Measurements from ENCODE around the gene RIN3.

The RIN3 gene

DNA sequence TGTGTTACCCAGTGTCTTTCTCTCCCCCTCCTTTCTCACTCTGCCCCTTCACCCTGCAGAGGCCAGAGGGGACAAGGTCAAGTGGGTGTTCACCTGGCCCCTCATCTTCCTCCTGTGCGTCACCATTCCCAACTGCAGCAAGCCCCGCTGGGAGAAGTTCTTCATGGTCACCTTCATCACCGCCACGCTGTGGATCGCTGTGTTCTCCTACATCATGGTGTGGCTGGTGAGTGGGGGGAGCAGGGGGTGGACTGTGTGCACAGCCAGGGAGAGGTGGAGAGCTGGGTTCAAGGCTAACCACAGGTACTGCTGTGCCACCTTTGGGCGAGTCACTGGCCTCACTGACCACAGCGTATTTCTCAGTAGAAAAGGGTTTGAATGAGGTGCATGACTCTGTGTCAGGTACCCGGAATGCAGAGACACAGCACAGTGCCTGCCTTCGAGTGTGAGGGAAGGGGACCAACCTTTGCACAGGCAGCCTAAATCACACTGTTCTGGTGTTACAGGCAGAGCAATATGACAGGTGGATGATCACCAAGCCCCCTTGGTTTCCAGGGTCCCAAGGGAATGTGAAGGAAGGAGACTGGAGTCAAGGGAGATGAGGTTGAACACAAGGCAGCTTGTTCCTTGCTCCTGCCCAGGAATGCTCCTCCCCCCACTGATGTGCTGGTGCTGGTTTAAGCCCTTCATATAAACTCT, 30.8 kb upstream of the RIN3 start:
- no peak for DNase-seq (ENCODE audit: low read depth)
- in situ Hi-C loops (cut with HindIII; ENCODE audit: low sequenced_read_pairs): no loop called here
- no peak overlapping the region for H3K4me3 ChIP-seq (ENCODE audit: low read depth, low read length)
- TF ChIP-seq, protein P1, sequence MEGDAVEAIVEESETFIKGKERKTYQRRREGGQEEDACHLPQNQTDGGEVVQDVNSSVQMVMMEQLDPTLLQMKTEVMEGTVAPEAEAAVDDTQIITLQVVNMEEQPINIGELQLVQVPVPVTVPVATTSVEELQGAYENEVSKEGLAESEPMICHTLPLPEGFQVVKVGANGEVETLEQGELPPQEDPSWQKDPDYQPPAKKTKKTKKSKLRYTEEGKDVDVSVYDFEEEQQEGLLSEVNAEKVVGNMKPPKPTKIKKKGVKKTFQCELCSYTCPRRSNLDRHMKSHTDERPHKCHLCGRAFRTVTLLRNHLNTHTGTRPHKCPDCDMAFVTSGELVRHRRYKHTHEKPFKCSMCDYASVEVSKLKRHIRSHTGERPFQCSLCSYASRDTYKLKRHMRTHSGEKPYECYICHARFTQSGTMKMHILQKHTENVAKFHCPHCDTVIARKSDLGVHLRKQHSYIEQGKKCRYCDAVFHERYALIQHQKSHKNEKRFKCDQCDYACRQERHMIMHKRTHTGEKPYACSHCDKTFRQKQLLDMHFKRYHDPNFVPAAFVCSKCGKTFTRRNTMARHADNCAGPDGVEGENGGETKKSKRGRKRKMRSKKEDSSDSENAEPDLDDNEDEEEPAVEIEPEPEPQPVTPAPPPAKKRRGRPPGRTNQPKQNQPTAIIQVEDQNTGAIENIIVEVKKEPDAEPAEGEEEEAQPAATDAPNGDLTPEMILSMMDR (IDR thresholded peaks at IDR 0.05; ENCODE audit: low read depth, low read length, missing control alignments): no peak

DNA sequence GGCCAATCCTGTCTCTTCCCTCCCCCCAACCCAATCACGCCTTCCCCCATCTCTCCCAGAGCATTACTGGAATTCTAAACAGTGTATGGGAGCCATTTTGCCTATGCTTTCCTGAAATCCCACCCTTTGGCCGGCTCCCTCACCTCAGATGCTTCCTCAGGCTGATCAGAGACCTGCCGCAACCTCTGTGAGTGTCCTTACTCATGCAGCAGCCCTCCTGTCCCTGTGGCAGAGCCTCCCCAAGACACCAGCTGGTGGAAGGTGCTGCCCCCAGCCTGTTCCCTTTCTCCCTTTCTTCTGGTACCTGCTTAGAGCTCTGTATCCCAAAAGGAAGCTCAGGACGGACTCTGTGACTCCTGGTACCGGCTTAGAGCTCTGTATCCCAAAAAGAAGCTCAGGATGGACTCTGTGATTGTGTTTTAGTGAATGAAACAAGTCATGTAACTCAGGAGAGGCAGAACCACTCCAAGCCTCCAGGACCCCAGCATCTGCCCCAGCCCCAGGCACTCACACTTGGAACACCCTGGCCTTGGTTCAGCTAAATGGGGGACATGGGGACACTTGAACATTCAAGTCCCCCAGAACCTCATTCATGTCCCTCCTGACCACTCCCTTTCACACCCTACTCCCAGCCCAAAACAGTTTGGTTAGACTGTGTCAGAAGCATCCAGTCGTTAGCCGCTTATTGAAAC, 29.3 kb upstream of the RIN3 start:
- in situ Hi-C loops (cut with HindIII; ENCODE audit: low sequenced_read_pairs): no loop called here
- TF ChIP-seq, protein P1 (IDR thresholded peaks at IDR 0.05; ENCODE audit: low read depth, low read length, missing control alignments): no peak

DNA sequence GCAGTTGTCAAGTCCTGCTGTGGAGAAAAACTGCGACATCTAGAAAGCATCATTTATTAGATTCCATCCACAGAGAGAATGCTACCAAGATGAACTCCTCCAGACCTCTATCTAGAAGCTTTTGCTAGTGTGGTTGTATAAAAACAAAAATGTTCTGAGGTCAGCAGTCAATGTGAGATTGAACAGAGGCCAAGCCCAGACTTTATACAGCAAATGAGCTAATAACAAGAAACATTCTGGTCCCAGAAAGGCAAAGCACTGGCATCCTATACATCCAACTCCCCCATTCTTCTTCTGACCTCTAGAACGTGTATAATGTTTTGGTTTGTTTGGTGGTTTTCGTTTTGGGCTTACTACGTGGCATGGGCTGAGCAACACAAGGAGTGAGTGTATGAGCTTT, 26.7 kb upstream of the RIN3 start:
- TF ChIP-seq, protein P1 (IDR thresholded peaks at IDR 0.05; ENCODE audit: low read depth, low read length, missing control alignments): no peak
- in situ Hi-C loops (cut with HindIII; ENCODE audit: low sequenced_read_pairs): no loop called here
- H3K4me3 ChIP-seq (ENCODE audit: low read depth, low read length): no peak overlapping the region
- peak; percentile 68 for DNase-seq (ENCODE audit: low read depth)

More for the DNA sequence above, 29.3 kb upstream of the RIN3 start:
- no peak overlapping the region for H3K4me3 ChIP-seq (ENCODE audit: low read depth, low read length)
- no peak for DNase-seq (ENCODE audit: low read depth)

DNA sequence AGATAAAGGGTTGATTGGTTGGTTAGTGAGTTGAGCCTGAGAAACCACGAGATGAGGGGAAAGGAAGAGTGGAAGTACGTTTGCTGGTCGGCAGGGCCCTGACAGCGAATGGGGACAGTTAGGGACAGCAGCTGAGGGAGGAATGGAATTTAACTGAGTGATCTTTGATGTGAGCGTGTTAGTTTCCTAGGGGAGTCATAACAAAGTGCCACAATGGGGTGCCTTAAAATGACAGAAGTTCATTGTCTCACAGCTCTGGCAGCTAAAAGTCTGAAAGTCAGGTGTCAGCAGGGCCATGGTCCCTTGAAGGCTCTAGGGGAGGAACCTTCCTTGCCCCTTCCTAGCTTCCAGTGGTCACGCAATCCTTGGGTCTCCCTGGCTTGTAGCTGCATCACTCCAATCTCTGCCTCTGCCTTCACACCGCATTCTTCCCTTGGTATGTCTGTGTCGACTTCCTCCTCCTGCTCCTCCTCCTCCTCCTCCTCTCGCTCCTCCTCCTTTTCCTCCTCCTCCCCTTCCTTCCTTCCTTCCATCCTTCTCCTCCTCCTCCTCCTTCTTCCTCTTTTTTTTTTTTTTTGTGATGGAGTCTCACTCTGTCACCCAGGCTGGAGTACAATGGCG, 26.0 kb upstream of the RIN3 start:
- in situ Hi-C loops (cut with HindIII; ENCODE audit: low sequenced_read_pairs): no loop called here
- TF ChIP-seq, protein P1 (IDR thresholded peaks at IDR 0.05; ENCODE audit: low read depth, low read length, missing control alignments): no peak
- H3K4me3 ChIP-seq (ENCODE audit: low read depth, low read length): no peak overlapping the region

DNA sequence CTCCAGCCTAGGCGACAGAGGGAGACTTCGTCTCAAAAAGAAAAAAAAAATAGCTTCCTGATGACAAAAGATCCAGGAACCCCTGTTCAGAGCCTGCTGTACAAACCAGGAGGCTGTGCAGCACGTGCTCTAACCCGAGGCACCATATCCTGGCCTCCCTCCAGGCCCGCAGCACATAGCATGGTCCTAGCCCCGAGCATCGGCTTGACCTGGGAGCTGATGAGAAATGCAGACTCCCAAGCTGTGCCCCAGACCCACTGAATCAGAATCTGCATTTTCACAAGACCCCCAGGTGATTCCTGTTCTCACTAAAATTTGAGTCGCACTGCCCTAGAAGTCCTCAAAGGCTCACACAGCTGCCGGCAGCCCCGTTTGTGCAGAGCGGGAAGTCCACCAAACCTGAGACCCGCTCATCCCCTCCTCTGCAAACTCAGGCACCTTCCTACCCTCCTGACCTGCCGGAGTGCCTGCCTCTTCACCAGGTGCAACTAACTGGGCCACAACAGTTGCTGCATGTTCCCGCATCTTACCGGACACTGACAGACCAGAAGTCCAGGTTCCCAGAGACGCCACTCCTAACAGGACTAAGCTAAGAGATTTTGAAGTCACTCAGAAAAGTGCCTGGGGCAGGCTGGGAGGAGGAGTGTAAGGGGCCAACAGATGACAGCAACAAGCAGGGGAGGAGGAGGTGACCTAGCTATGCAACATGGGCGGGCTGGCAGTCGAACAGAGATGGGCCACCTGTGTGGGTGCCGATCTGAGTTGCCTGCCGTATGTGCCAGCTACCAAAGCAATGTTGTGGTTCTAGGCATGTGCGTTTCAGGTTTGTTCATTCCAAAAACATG, 24.0 kb upstream of the RIN3 start:
- TF ChIP-seq, protein P1 (IDR thresholded peaks at IDR 0.05; ENCODE audit: low read depth, low read length, missing control alignments): no peak
- no peak for DNase-seq (ENCODE audit: low read depth)
- H3K4me3 ChIP-seq (ENCODE audit: low read depth, low read length): no peak overlapping the region
- in situ Hi-C loops (cut with HindIII; ENCODE audit: low sequenced_read_pairs): no loop called here

More for the DNA sequence above, 26.0 kb upstream of the RIN3 start:
- DNase-seq (ENCODE audit: low read depth): no peak

Measured in astrocyte of the cerebellum (primary cell).